ENCODE data around the gene TMEM108. TPM values are rescaled to one million over a fixed set of nuclear protein-coding genes. Genes with fewer than 3 reads are reported as not detected.

Gene TMEM108
- total and polyA plus RNA-seq, 10 of the 15 experiments (the other 5 are each of a cell fraction or from before 2014, with no cell fraction given) = 0.02 to 0.58 (median 0.12) TPM; not detected in 5

DNA sequence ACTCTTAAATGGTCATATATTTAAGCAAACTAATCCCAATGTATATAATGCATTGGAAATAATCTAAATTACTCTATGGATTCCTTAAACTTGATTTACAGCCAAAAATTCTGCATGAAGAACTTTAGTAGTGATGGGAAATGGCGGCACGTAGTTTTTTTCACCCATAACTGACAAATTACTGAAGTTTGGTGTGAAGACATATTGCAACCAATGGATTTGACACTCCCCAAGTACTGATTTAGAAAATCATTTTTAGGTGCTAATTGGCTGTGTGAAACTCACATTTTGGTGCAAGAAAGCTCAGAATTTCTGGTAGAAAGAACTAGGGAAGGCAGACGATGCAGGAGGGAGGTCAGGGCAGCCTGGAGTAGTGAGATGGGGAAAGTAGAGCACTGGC is 19.3 kb upstream of the TMEM108 start:
- POLR2A ChIA-PET = no interaction called here
- SMC1A ChIA-PET (ENCODE audit: uncharacterized antibody, unreplicated experiment) = no interaction called here
- Histone ChIP-seq H3K9ac (ENCODE audit: control insufficient read depth, insufficient read depth, low read length) (no peak overlapping the region), H3K9me3 (replicated peaks; ENCODE audit: control insufficient read depth, insufficient read depth, low read length) (no peaks in the 10 kb centered on the region), H3K4me2 (ENCODE audit: control insufficient read depth, insufficient read depth) (no peak overlapping the region), H4K20me1 (ENCODE audit: control insufficient read depth, insufficient read depth) (no peaks in the 10 kb centered on the region), H2AFZ (ENCODE audit: control insufficient read depth, low read depth, low read length) (no peak overlapping the region), H3K36me3 (ENCODE audit: control insufficient read depth in 2 of 2, insufficient read depth in 2 of 2, low read length in 1 of 2) (no peaks in the 10 kb centered on the region), H3K79me2 (ENCODE audit: control insufficient read depth, insufficient read depth, low read length) (no peaks in the 10 kb centered on the region), H3K4me3 (no peak overlapping the region), H3K27me3 (replicated peaks in 1 of 2; ENCODE audit: control insufficient read depth in 2 of 2, insufficient read depth in 2 of 2, low read length in 1 of 2) (peaks cover 2 to 3% of the 10 kb centered on the region in 2 experiments; a peak in 3 of 4 replicates), H3K4me1 (ENCODE audit: control insufficient read depth, insufficient read depth, low read length) (no peaks in the 10 kb centered on the region), H3K27ac (ENCODE audit: control insufficient read depth, insufficient read depth) (no peak overlapping the region)
- in situ Hi-C loops (cut with MboI) = no loop called here
- BruUV-seq (replicated peaks) = no TSS peak
- WGBS (ENCODE audit: insufficient coverage, insufficient replicate concordance, low lambda C conversion rate, missing lambda C conversion rate) = 1% methylated on average over 3 of the region's 3 CpGs
- RAD21 ChIA-PET (ENCODE audit: unreplicated experiment) = no interaction called here
- DNase-seq (ENCODE audit: low read depth, low spot score) = no peak
- FAIRE-seq = no peak
- intact Hi-C loops (cut with micrococcal nuclease; ENCODE audit: unreplicated experiment) = no loop called here
- no peak for ATAC-seq
- TF ChIP-seq ZSCAN29 (IDR thresholded peaks at IDR 0.05) (no peak), MLLT1 (IDR thresholded peaks at IDR 0.05) (no peak), NRF1 (conservative IDR thresholded peaks at IDR 0.05; ENCODE audit: low read depth, low read length) (no peak), ZNF274 (IDR thresholded peaks at IDR 0.05; ENCODE audit: insufficient read depth, insufficient read length) (no peak), SPI1 (IDR thresholded peaks at IDR 0.05; ENCODE audit: borderline replicate concordance, insufficient read depth, low read depth, low read length) (no peak), PAX8 (IDR thresholded peaks at IDR 0.05) (no peak), SKIL (IDR thresholded peaks at IDR 0.05; ENCODE audit: low read depth, poor library complexity, severe bottlenecking) (no peak), SMAD5 (IDR thresholded peaks at IDR 0.05; ENCODE audit: low read depth) (no peak), POLR2AphosphoS2 (IDR thresholded peaks at IDR 0.05; ENCODE audit: low read depth, low read length) (no peak)
- TF ChIP-seq, protein P1, sequence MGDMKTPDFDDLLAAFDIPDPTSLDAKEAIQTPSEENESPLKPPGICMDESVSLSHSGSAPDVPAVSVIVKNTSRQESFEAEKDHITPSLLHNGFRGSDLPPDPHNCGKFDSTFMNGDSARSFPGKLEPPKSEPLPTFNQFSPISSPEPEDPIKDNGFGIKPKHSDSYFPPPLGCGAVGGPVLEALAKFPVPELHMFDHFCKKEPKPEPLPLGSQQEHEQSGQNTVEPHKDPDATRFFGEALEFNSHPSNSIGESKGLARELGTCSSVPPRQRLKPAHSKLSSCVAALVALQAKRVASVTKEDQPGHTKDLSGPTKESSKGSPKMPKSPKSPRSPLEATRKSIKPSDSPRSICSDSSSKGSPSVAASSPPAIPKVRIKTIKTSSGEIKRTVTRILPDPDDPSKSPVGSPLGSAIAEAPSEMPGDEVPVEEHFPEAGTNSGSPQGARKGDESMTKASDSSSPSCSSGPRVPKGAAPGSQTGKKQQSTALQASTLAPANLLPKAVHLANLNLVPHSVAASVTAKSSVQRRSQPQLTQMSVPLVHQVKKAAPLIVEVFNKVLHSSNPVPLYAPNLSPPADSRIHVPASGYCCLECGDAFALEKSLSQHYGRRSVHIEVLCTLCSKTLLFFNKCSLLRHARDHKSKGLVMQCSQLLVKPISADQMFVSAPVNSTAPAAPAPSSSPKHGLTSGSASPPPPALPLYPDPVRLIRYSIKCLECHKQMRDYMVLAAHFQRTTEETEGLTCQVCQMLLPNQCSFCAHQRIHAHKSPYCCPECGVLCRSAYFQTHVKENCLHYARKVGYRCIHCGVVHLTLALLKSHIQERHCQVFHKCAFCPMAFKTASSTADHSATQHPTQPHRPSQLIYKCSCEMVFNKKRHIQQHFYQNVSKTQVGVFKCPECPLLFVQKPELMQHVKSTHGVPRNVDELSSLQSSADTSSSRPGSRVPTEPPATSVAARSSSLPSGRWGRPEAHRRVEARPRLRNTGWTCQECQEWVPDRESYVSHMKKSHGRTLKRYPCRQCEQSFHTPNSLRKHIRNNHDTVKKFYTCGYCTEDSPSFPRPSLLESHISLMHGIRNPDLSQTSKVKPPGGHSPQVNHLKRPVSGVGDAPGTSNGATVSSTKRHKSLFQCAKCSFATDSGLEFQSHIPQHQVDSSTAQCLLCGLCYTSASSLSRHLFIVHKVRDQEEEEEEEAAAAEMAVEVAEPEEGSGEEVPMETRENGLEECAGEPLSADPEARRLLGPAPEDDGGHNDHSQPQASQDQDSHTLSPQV (IDR thresholded peaks at IDR 0.05) = no peak
- TF ChIP-seq, protein P2, sequence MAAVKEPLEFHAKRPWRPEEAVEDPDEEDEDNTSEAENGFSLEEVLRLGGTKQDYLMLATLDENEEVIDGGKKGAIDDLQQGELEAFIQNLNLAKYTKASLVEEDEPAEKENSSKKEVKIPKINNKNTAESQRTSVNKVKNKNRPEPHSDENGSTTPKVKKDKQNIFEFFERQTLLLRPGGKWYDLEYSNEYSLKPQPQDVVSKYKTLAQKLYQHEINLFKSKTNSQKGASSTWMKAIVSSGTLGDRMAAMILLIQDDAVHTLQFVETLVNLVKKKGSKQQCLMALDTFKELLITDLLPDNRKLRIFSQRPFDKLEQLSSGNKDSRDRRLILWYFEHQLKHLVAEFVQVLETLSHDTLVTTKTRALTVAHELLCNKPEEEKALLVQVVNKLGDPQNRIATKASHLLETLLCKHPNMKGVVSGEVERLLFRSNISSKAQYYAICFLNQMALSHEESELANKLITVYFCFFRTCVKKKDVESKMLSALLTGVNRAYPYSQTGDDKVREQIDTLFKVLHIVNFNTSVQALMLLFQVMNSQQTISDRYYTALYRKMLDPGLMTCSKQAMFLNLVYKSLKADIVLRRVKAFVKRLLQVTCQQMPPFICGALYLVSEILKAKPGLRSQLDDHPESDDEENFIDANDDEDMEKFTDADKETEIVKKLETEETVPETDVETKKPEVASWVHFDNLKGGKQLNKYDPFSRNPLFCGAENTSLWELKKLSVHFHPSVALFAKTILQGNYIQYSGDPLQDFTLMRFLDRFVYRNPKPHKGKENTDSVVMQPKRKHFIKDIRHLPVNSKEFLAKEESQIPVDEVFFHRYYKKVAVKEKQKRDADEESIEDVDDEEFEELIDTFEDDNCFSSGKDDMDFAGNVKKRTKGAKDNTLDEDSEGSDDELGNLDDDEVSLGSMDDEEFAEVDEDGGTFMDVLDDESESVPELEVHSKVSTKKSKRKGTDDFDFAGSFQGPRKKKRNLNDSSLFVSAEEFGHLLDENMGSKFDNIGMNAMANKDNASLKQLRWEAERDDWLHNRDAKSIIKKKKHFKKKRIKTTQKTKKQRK (IDR thresholded peaks at IDR 0.05; ENCODE audit: low read depth, low read length) = no peak
- CTCF ChIA-PET = no interaction called here

Data from GM12878 (cell line).